ENCODE measurements around the gene C14orf93.

- TF ChIP-seq SMC3 (conservative IDR thresholded peaks at IDR 0.05; ENCODE audit: poor library complexity) (no peak), CTCF (IDR thresholded peaks at IDR 0.05; ENCODE audit: poor library complexity, severe bottlenecking) (no peak), EP300 (conservative IDR thresholded peaks at IDR 0.05; ENCODE audit: poor library complexity, severe bottlenecking) (no peak), EZH2 (IDR thresholded peaks at IDR 0.05; ENCODE audit: borderline replicate concordance, insufficient read depth, low read length, poor library complexity, severe bottlenecking) (no peak)
Measured at GRCh38 chr14:22991852-22992251, 18.1 kb downstream of the C14orf93 start.

Data from neural cell (in vitro differentiated cells).